OCI-M2 (cell line): ENCODE data around the gene ANKS4B.
"Not testable (repeated sequence)": the region's sequence is repeated elsewhere in the genome, so short reads cannot be mapped to it uniquely, and the experiment has no call there.

Source experiments
- DNase-seq: peaks from one replicate; lab custom pipeline; 2025; ENCODE audit not compliant: unreplicated experiment; lab: John Stamatoyannopoulos, UW

ANKS4B gene

GRCh38 chr16:21217121-21217520, 16.4 kb upstream of the ANKS4B start:
- no peak for DNase-seq

- DNase-seq, result no peak
These were observed 15.3 kb upstream of the ANKS4B start for GRCh38 chr16:21218153-21218552.

- no peak for DNase-seq
These were observed 13.9 kb upstream of the ANKS4B start for GRCh38 chr16:21219551-21219950.

GRCh38 chr16:21222495-21223337, 10.8 kb upstream of the ANKS4B start:
- DNase-seq, result no peak

GRCh38 chr16:21223787-21224186, 9.7 kb upstream of the ANKS4B start:
- DNase-seq, result no peak

- DNase-seq, result no peak
These were observed 8.7 kb upstream of the ANKS4B start for GRCh38 chr16:21224800-21225199.

- DNase-seq, result no peak
These were observed 6.8 kb upstream of the ANKS4B start for GRCh38 chr16:21226749-21227148.

GRCh38 chr16:21227866-21228265, 5.6 kb upstream of the ANKS4B start:
- no peak for DNase-seq

GRCh38 chr16:21228361-21228872, 5.1 kb upstream of the ANKS4B start:
- DNase-seq, result no peak

- DNase-seq, result no peak
These were observed 416 bp upstream of the ANKS4B start for GRCh38 chr16:21233045-21233520.

GRCh38 chr16:21235199-21235585, 1.7 kb downstream of the ANKS4B start:
- no peak for DNase-seq

GRCh38 chr16:21236831-21237230, 3.3 kb downstream of the ANKS4B start:
- DNase-seq, result no peak

- DNase-seq, result no peak
These were observed 6.1 kb downstream of the ANKS4B start for GRCh38 chr16:21239646-21240045.

GRCh38 chr16:21242756-21243155, 9.3 kb downstream of the ANKS4B start:
- DNase-seq, result no peak

- DNase-seq, result no peak
These were observed 11.2 kb downstream of the ANKS4B start for GRCh38 chr16:21244518-21245215.

GRCh38 chr16:21248179-21248578, 14.7 kb downstream of the ANKS4B start:
- DNase-seq, result not testable (repeated sequence)

- no peak for DNase-seq
These were observed 16.8 kb downstream of the ANKS4B start for GRCh38 chr16:21250072-21250923.

- no peak for DNase-seq
These were observed 20.0 kb downstream of the ANKS4B start for GRCh38 chr16:21253470-21253869.

- DNase-seq, result no peak
These were observed 23.1 kb downstream of the ANKS4B start for GRCh38 chr16:21256636-21257035.

- no peak for DNase-seq
These were observed 23.8 kb downstream of the ANKS4B start for GRCh38 chr16:21257284-21257683.
